NCI-H1436 treated with DMSO at 0.1 percent for 48 hours (cell line): Measurements from ENCODE around the gene ASB17.
"Not testable (repeated sequence)": the region's sequence is repeated elsewhere in the genome, so short reads cannot be mapped to it uniquely, and the experiment has no call there.

Experiments
- DNase-seq: peaks from one replicate; lab custom pipeline; 2025; lab: John Stamatoyannopoulos, UW

ASB17 gene

GRCh38 chr1:75932304-75932703 lies at the start of gene ASB17:
Gene ASB17 (minus strand): TSS chr1:75932404. CDS start chr1:75932291, 113 bp downstream.
- no peak for DNase-seq

- DNase-seq = no peak
These were observed 49.0 kb upstream of the ASB17 start for GRCh38 chr1:75980972-75981897.

GRCh38 chr1:75970631-75971030 lies 38.4 kb upstream of the ASB17 start:
- no peak for DNase-seq

GRCh38 chr1:75969550-75969949 lies 37.3 kb upstream of the ASB17 start:
- no peak for DNase-seq

- no peak for DNase-seq
These were observed 35.5 kb upstream of the ASB17 start for GRCh38 chr1:75967719-75968118.

GRCh38 chr1:75964760-75965408 lies 32.7 kb upstream of the ASB17 start:
- DNase-seq = no peak

- DNase-seq = not testable (repeated sequence)
These were observed 32.0 kb upstream of the ASB17 start for GRCh38 chr1:75964110-75964759.

GRCh38 chr1:75954586-75954985 lies 22.4 kb upstream of the ASB17 start:
- DNase-seq = no peak

GRCh38 chr1:75953461-75953860 lies 21.3 kb upstream of the ASB17 start:
- no peak for DNase-seq

- DNase-seq = no peak
These were observed 19.8 kb upstream of the ASB17 start for GRCh38 chr1:75952016-75952415.

- DNase-seq = no peak
These were observed 18.0 kb upstream of the ASB17 start for GRCh38 chr1:75950176-75950575.

- DNase-seq = not testable (repeated sequence)
These were observed 10.8 kb upstream of the ASB17 start for GRCh38 chr1:75943037-75943436.

- no peak for DNase-seq
These were observed 4.8 kb upstream of the ASB17 start for GRCh38 chr1:75937034-75937433.

GRCh38 chr1:75922698-75923097 lies 9.5 kb downstream of the ASB17 start:
- DNase-seq = no peak

- DNase-seq = no peak
These were observed 15.4 kb downstream of the ASB17 start for GRCh38 chr1:75916834-75917233.

- no peak for DNase-seq
These were observed 23.5 kb downstream of the ASB17 start for GRCh38 chr1:75908717-75909152.

GRCh38 chr1:75901371-75901770 lies 30.8 kb downstream of the ASB17 start:
- DNase-seq = no peak

GRCh38 chr1:75884437-75884836 lies 47.8 kb downstream of the ASB17 start:
- DNase-seq = no peak

- DNase-seq = no peak
These were observed 52.2 kb downstream of the ASB17 start for GRCh38 chr1:75879985-75880384.

- DNase-seq = no peak
These were observed 61.3 kb downstream of the ASB17 start for GRCh38 chr1:75870951-75871350.
